ENCODE results near the gene BACE1-AS. TPM values are rescaled to one million over a fixed set of nuclear protein-coding genes. Genes with fewer than 3 reads are reported as not detected.

Gene BACE1-AS
- polyA plus RNA-seq, 1 experiment: 5.4 TPM

- Histone ChIP-seq H3K9me3 (ENCODE audit: control insufficient read depth, insufficient read depth, low read length) (no peaks in the 10 kb centered on the region), H3K27me3 (ENCODE audit: control insufficient read depth, insufficient read depth, low read length) (no peaks in the 10 kb centered on the region), H3K27ac (ENCODE audit: low read depth, low read length) (no peak overlapping the region), H3K4me3 (ENCODE audit: low read depth, low read length) (no peak overlapping the region)
- POLR2A ChIA-PET: no interaction called here
- no peak for TF ChIP-seq CTCF (IDR thresholded peaks at IDR 0.05; ENCODE audit: low read depth, low read length)
- CTCF ChIA-PET: no interaction called here
- DNase-seq (ENCODE audit: low read depth, low spot score): no peak
Measured at GRCh38 chr11:117334896-117335295, 43.8 kb downstream of the BACE1-AS start.

GRCh38 chr11:117335399-117335798 is 44.3 kb downstream of the BACE1-AS start:
- H3K9me3 ChIP-seq (ENCODE audit: control insufficient read depth, insufficient read depth, low read length): no peaks in the 10 kb centered on the region
- CTCF ChIA-PET: interaction anchor here (0.7 kb wide), 2 partner anchors 40 to 611 kb away, joined by 4 to 5 read pairs; no protein-coding TSS in a partner anchor
- H3K27ac ChIP-seq (ENCODE audit: low read depth, low read length): no peak overlapping the region
- no peak for TF ChIP-seq CTCF (IDR thresholded peaks at IDR 0.05; ENCODE audit: low read depth, low read length)
- no peak overlapping the region for H3K4me3 ChIP-seq (ENCODE audit: low read depth, low read length)
- no peak for DNase-seq (ENCODE audit: low read depth, low spot score)
- POLR2A ChIA-PET: no interaction called here
- no peaks in the 10 kb centered on the region for H3K27me3 ChIP-seq (ENCODE audit: control insufficient read depth, insufficient read depth, low read length)

- no peak for TF ChIP-seq CTCF (IDR thresholded peaks at IDR 0.05; ENCODE audit: low read depth, low read length)
- no peak for DNase-seq (ENCODE audit: low read depth, low spot score)
Measured at GRCh38 chr11:117337076-117337475, 45.9 kb downstream of the BACE1-AS start.

More at GRCh38 chr11:117337076-117337475, 45.9 kb downstream of the BACE1-AS start:
- POLR2A ChIA-PET: no interaction called here
- CTCF ChIA-PET: no interaction called here
- H3K9me3 ChIP-seq (ENCODE audit: control insufficient read depth, insufficient read depth, low read length): no peaks in the 10 kb centered on the region
- no peak overlapping the region for H3K4me3 ChIP-seq (ENCODE audit: low read depth, low read length)
- no peaks in the 10 kb centered on the region for H3K27me3 ChIP-seq (ENCODE audit: control insufficient read depth, insufficient read depth, low read length)
- H3K27ac ChIP-seq (ENCODE audit: low read depth, low read length): no peak overlapping the region

Small RNA genes within 50 kb of the gene (small RNA-seq; reads per million reads assigned to genes)
- not detected for gene RF00564 (ENCODE audit: insufficient read length, low read depth)

Other genes starting within 250 kb of the BACE1-AS start
- gene SIK3, start 192.9 kb upstream of the BACE1-AS start, polyA plus RNA-seq (2011; rRNA removed): 9.0 and 12.6 TPM in 2 replicates
- 46.1 and 48.8 TPM in 2 replicates for gene PAFAH1B2, start 147.1 kb upstream of the BACE1-AS start, polyA plus RNA-seq (2011; rRNA removed)
- 32.5 and 45.0 TPM in 2 replicates for gene SIDT2, start 112.6 kb upstream of the BACE1-AS start, polyA plus RNA-seq (2011; rRNA removed)
- gene TAGLN, start 92.0 kb upstream of the BACE1-AS start, polyA plus RNA-seq (2011; rRNA removed): 3,100 and 3,444 TPM in 2 replicates
- 23.5 and 26.9 TPM in 2 replicates for gene PCSK7, start 59.3 kb upstream of the BACE1-AS start, polyA plus RNA-seq (2011; rRNA removed)
- gene RNF214, start 58.7 kb upstream of the BACE1-AS start, polyA plus RNA-seq (2011; rRNA removed): 15.1 and 15.2 TPM in 2 replicates
- gene BACE1, start 24.9 kb downstream of the BACE1-AS start, polyA plus RNA-seq (2011; rRNA removed): 41.3 and 48.2 TPM in 2 replicates
- 19.5 and 22.5 TPM in 2 replicates for gene CEP164, start 36.5 kb downstream of the BACE1-AS start, polyA plus RNA-seq (2011; rRNA removed)

All from AG04450 (cell line).